Measurements from ENCODE around the gene SPDYE2. TPM values are rescaled to one million over a fixed set of nuclear protein-coding genes. Genes with fewer than 3 reads are reported as not detected.
"Not testable (repeated sequence)": the region's sequence is repeated elsewhere in the genome, so short reads cannot be mapped to it uniquely, and the experiment has no call there.

The SPDYE2 gene
- total RNA-seq, 5 donors from 2014 or later (not counting 1 experiment from before 2014, with no cell fraction given), result 0.35 to 0.77 (median 0.58) TPM

DNA sequence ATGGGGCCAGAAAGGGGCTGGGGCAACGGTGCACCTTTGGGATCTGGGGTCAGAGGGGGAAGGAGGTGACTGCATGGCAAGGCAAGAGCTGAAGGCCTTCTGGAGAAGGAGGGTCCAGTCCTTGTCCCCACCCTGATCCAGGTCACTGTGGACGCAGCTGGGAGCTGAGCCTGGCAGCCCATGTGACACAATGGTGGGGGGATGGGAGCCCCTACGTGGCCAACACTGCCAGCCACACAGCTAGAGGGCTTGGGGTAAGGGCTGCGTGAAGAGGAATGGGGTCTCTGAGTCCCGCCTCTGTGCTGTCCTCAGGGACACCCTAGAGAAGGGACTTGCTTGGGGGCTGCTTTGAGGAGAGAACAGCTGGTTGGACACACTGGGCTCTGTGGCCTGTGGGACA, 30.7 kb downstream of the SPDYE2 start:
- no CpG with 5 or more reads among the region's 5 CpGs for WGBS (ENCODE audit: insufficient coverage)
- POLR2A ChIA-PET; H3K27me3 Mint-ChIP-seq; H3K27ac ChIP-seq (ENCODE audit: low read length); H3K9me3 Mint-ChIP-seq; H3K36me3 Mint-ChIP-seq; H3K4me1 Mint-ChIP-seq; H3K27me3 ChIP-seq (replicated peaks in 1 of 2; ENCODE audit: control insufficient read depth in 2 of 2, extremely low read depth in 1 of 2, insufficient read depth in 2 of 2, low read length in 1 of 2); H3K36me3 ChIP-seq (ENCODE audit: control insufficient read depth in 2 of 2, extremely low read depth in 1 of 2, insufficient read depth in 1 of 2, low read length in 1 of 2); H3K4me1 ChIP-seq (ENCODE audit: control insufficient read depth in 1 of 2, extremely low read depth in 1 of 2, insufficient read depth in 2 of 2, low read length in 2 of 2); H3K4me3 ChIP-seq (ENCODE audit: control insufficient read depth in 1 of 2, extremely low read depth in 1 of 2, low read length in 1 of 2); DNase-seq; H3K9me3 ChIP-seq; H3K27ac Mint-ChIP-seq; CTCF ChIA-PET; ATAC-seq (replicated peaks in 1 of 4); H3K4me3 Mint-ChIP-seq: not testable (repeated sequence)

DNA sequence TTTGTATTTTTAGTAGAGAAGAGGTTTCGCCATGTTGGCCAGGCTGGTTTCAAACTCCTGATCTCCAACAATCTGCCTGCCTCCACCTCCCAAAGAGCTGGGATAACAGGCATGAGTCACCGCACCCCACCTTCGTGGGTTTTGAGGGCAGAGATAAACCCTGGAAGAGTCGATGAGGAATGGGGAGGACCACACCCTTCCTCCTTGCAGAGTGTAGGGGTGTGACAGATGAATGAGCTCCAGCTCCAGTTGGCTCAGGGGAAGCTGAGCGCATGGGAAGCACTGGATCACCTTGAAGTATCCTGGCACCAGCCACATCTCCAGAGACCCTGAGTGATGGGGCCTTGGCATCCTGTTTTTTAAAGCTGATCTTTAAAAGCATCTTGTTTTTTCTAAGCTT, 32.5 kb downstream of the SPDYE2 start:
- H3K27me3 ChIP-seq (replicated peaks in 1 of 2; ENCODE audit: control insufficient read depth in 2 of 2, extremely low read depth in 1 of 2, insufficient read depth in 2 of 2, low read length in 1 of 2); CTCF ChIA-PET; H3K27ac ChIP-seq (ENCODE audit: low read length); H3K36me3 Mint-ChIP-seq; H3K4me3 Mint-ChIP-seq; H3K4me3 ChIP-seq (ENCODE audit: control insufficient read depth in 1 of 2, extremely low read depth in 1 of 2, low read length in 1 of 2); H3K4me1 ChIP-seq (ENCODE audit: control insufficient read depth in 1 of 2, extremely low read depth in 1 of 2, insufficient read depth in 2 of 2, low read length in 2 of 2); DNase-seq; H3K36me3 ChIP-seq (ENCODE audit: control insufficient read depth in 2 of 2, extremely low read depth in 1 of 2, insufficient read depth in 1 of 2, low read length in 1 of 2); H3K27me3 Mint-ChIP-seq; ATAC-seq (replicated peaks in 1 of 4); POLR2A ChIA-PET; H3K9me3 Mint-ChIP-seq; H3K27ac Mint-ChIP-seq; H3K9me3 ChIP-seq; H3K4me1 Mint-ChIP-seq: not testable (repeated sequence)
- no CpG with 5 or more reads among the region's 5 CpGs for WGBS (ENCODE audit: insufficient coverage)

DNA sequence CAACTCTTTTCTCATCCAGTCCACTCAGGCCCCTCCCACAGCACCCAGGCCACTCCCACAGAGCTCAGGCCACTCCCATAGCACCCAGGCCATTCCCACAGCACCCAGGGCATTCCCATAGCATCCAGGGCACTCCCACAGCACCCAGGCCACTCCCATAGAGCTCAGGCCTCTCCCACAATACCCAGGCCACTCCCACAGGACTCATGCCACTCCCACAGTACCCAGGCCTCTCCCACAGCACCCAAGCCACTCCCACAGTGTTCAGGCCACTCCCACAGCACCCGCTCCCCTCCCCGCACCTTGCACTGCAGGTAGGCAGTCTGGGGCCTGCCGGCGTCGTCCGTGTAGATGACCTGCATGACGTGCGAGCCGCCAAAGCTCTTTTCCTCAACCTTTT, 38.8 kb downstream of the SPDYE2 start:
- H3K36me3 Mint-ChIP-seq; POLR2A ChIA-PET; H3K4me3 Mint-ChIP-seq; H3K4me1 ChIP-seq (ENCODE audit: control insufficient read depth in 1 of 2, extremely low read depth in 1 of 2, insufficient read depth in 2 of 2, low read length in 2 of 2); H3K27ac Mint-ChIP-seq; H3K27ac ChIP-seq (ENCODE audit: low read length); H3K4me1 Mint-ChIP-seq; H3K27me3 Mint-ChIP-seq; H3K27me3 ChIP-seq (replicated peaks in 1 of 2; ENCODE audit: control insufficient read depth in 2 of 2, extremely low read depth in 1 of 2, insufficient read depth in 2 of 2, low read length in 1 of 2); DNase-seq; H3K9me3 Mint-ChIP-seq; CTCF ChIA-PET; H3K36me3 ChIP-seq (ENCODE audit: control insufficient read depth in 2 of 2, extremely low read depth in 1 of 2, insufficient read depth in 1 of 2, low read length in 1 of 2); H3K9me3 ChIP-seq; H3K4me3 ChIP-seq (ENCODE audit: control insufficient read depth in 1 of 2, extremely low read depth in 1 of 2, low read length in 1 of 2): not testable (repeated sequence)
- peak; percentile 16 to 44 (median 25) for ATAC-seq (replicated peaks in 1 of 4)
- WGBS (ENCODE audit: insufficient coverage), result no CpG with 5 or more reads among the region's 9 CpGs

DNA sequence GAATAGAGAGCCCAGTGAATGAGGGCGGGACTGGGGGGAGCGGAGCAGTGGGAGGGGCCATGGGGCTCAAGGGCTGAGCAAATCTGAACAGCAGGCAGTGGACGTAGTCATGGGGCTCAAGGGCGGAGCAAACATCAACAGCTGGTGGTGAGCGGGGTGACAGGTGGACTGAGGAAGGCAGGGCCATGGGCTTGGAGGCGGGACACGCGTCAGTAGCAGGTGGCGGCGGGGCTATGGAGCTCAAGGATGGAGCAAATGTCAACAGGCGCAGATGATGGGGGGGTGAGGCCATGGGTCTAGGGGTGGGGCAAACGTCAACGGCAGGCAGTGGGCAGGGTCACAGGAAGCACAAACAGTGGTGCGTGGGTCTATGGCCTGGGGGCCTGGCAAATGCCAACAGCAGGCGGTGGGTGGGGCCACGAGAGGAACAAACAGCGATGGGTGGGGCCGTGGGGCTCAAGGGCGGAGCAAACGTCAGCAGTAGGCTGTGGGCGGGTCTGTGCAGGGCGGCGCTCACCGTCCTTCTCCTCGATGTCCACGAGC, 41.5 kb downstream of the SPDYE2 start:
- H3K4me1 ChIP-seq (ENCODE audit: control insufficient read depth in 1 of 2, extremely low read depth in 1 of 2, insufficient read depth in 2 of 2, low read length in 2 of 2); H3K4me1 Mint-ChIP-seq; CTCF ChIA-PET; H3K4me3 Mint-ChIP-seq; H3K27me3 ChIP-seq (replicated peaks in 1 of 2; ENCODE audit: control insufficient read depth in 2 of 2, extremely low read depth in 1 of 2, insufficient read depth in 2 of 2, low read length in 1 of 2); H3K36me3 ChIP-seq (ENCODE audit: control insufficient read depth in 2 of 2, extremely low read depth in 1 of 2, insufficient read depth in 1 of 2, low read length in 1 of 2); H3K27ac ChIP-seq (ENCODE audit: low read length); H3K36me3 Mint-ChIP-seq; H3K9me3 ChIP-seq; H3K27me3 Mint-ChIP-seq; POLR2A ChIA-PET; H3K9me3 Mint-ChIP-seq; H3K4me3 ChIP-seq (ENCODE audit: control insufficient read depth in 1 of 2, extremely low read depth in 1 of 2, low read length in 1 of 2); H3K27ac Mint-ChIP-seq: not testable (repeated sequence)
- WGBS (ENCODE audit: insufficient coverage), result no CpG with 5 or more reads among the region's 26 CpGs
- ATAC-seq (replicated peaks in 1 of 4), result peak; percentile 58 to 65 (median 60)
- peak in 34 of 35 experiments; percentile 21 to 83 (median 54) for DNase-seq

DNA sequence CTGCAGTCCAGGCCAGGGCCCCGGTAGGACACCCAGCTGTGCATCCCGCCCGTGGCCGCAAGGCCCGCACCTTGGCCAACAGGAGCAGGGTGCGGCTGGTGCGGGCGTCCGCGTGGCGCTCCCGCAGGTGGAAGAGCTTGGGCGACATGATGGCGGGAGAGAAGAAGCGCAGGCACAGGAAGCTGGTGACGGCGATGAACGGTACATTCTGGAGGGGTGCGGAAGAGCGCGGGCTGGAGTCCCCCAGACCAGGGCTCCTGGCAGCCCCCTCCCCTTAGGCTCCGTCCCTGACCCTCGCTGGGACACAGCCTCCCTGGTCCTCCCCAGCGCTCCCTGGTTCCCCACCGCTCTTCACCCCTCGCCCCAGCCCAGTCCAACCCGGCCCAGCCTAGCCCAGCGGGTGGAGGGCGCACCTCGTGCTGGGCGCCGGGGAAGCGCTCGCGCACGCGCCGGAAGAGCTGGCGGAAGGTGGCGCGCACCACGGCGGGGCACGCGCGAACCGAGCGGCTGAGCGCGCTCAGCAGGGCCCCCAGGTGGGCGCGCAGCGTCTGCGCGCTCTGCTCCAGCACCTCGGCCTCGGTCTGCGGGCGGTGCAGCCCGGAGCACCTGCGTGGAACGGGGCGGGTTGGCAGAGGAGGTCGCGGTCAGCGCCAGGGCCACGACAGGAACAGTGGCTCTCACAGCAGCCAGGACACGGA, 42.8 kb downstream of the SPDYE2 start:
- H3K27me3 Mint-ChIP-seq; H3K4me3 ChIP-seq (ENCODE audit: control insufficient read depth in 1 of 2, extremely low read depth in 1 of 2, low read length in 1 of 2); H3K9me3 ChIP-seq; DNase-seq; H3K9me3 Mint-ChIP-seq; POLR2A ChIA-PET; H3K36me3 Mint-ChIP-seq; H3K27ac Mint-ChIP-seq; H3K4me1 Mint-ChIP-seq; CTCF ChIA-PET; H3K36me3 ChIP-seq (ENCODE audit: control insufficient read depth in 2 of 2, extremely low read depth in 1 of 2, insufficient read depth in 1 of 2, low read length in 1 of 2); H3K4me1 ChIP-seq (ENCODE audit: control insufficient read depth in 1 of 2, extremely low read depth in 1 of 2, insufficient read depth in 2 of 2, low read length in 2 of 2); H3K4me3 Mint-ChIP-seq; H3K27me3 ChIP-seq (replicated peaks in 1 of 2; ENCODE audit: control insufficient read depth in 2 of 2, extremely low read depth in 1 of 2, insufficient read depth in 2 of 2, low read length in 1 of 2); H3K27ac ChIP-seq (ENCODE audit: low read length): not testable (repeated sequence)
- ATAC-seq (replicated peaks in 1 of 4), result peak; percentile 69 to 79 (median 77)
- WGBS (ENCODE audit: insufficient coverage), result no CpG with 5 or more reads among the region's 68 CpGs

DNA sequence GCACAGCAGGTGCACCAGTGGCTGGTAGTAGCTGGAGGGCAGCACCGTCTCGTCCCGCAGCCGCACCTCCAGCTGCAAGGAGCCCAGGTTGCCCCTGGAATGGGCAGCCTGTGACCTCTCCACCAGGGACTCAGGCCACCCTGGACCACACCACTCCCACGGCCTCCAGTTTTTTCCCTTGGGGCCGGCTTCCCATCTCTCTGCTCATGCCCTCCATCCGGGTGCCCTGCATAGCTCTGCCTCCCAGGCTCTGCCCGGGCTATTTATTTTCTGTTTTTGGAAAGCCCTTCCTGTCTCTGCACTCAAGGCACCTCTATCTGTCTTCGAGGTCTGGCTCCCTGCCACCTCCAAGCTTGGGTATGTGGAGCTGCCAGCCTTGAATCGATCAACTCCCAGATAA, 45.0 kb downstream of the SPDYE2 start:
- POLR2A ChIA-PET; H3K27me3 ChIP-seq (replicated peaks in 1 of 2; ENCODE audit: control insufficient read depth in 2 of 2, extremely low read depth in 1 of 2, insufficient read depth in 2 of 2, low read length in 1 of 2); ATAC-seq (replicated peaks in 1 of 4); H3K9me3 Mint-ChIP-seq; H3K4me3 Mint-ChIP-seq; H3K36me3 ChIP-seq (ENCODE audit: control insufficient read depth in 2 of 2, extremely low read depth in 1 of 2, insufficient read depth in 1 of 2, low read length in 1 of 2); H3K9me3 ChIP-seq; H3K36me3 Mint-ChIP-seq; DNase-seq; H3K4me1 ChIP-seq (ENCODE audit: control insufficient read depth in 1 of 2, extremely low read depth in 1 of 2, insufficient read depth in 2 of 2, low read length in 2 of 2); CTCF ChIA-PET; H3K4me3 ChIP-seq (ENCODE audit: control insufficient read depth in 1 of 2, extremely low read depth in 1 of 2, low read length in 1 of 2); H3K27me3 Mint-ChIP-seq; H3K4me1 Mint-ChIP-seq; H3K27ac ChIP-seq (ENCODE audit: low read length); H3K27ac Mint-ChIP-seq: not testable (repeated sequence)
- WGBS (ENCODE audit: insufficient coverage), result 91% methylated on average over 2 of the region's 10 CpGs

DNA sequence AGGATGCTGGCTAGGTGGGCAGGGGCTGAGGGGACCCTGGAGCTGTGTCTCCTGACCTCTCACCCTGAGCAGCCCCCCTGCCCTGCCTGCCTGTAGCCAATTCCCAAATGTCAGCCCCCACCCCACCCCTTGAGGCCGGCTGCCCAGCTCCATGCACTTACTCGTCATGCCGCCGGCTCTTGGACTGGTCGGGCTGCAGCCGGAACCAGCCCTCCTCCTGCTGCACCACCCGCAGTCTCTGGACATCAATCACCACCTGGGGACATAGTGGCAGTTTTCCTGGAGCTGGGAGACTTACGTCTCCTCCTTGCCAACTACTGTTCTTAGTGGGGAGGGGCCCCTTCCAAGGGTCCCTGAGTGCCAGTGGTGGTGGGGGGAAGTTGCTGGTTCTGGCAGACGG, 48.7 kb downstream of the SPDYE2 start:
- H3K27me3 ChIP-seq (replicated peaks in 1 of 2; ENCODE audit: control insufficient read depth in 2 of 2, extremely low read depth in 1 of 2, insufficient read depth in 2 of 2, low read length in 1 of 2); CTCF ChIA-PET; H3K36me3 Mint-ChIP-seq; H3K4me3 Mint-ChIP-seq; H3K27ac Mint-ChIP-seq; H3K9me3 ChIP-seq; H3K4me1 Mint-ChIP-seq; POLR2A ChIA-PET; H3K36me3 ChIP-seq (ENCODE audit: control insufficient read depth in 2 of 2, extremely low read depth in 1 of 2, insufficient read depth in 1 of 2, low read length in 1 of 2); DNase-seq; H3K27me3 Mint-ChIP-seq; H3K4me3 ChIP-seq (ENCODE audit: control insufficient read depth in 1 of 2, extremely low read depth in 1 of 2, low read length in 1 of 2); ATAC-seq (replicated peaks in 1 of 4); H3K27ac ChIP-seq (ENCODE audit: low read length); H3K9me3 Mint-ChIP-seq; H3K4me1 ChIP-seq (ENCODE audit: control insufficient read depth in 1 of 2, extremely low read depth in 1 of 2, insufficient read depth in 2 of 2, low read length in 2 of 2): not testable (repeated sequence)
- no CpG with 5 or more reads among the region's 9 CpGs for WGBS (ENCODE audit: insufficient coverage)

All from T-cell (primary cell).